CD4-positive, alpha-beta T cell (primary cell): ENCODE measurements around the gene ABLIM2. TPM values are rescaled to one million over a fixed set of nuclear protein-coding genes. Genes with fewer than 3 reads are reported as not detected.

Source experiments
- ATAC-seq: fragments of 200-7000 bp; cut with Tn5 transposase; one replicate; pipeline ENCODE4 v1.10.0; 2022; ENCODE audit warnings: mild to moderate bottlenecking; ENCODE audit not compliant: poor library complexity
- CTCF ChIA-PET: fragments of 350-600 bp; sonication (Branson Sonifier 250); formaldehyde crosslinking; loops from one replicate; lab custom pipeline; 2021; ENCODE audit warnings: antibody characterized with exemption, inconsistent platforms; lab: Charles Lee
- POLR2A ChIA-PET: fragments of 350-600 bp; sonication (Branson Sonifier 250); formaldehyde crosslinking; loops from one replicate; lab custom pipeline; 2021; ENCODE audit warnings: antibody characterized with exemption, inconsistent platforms; lab: Charles Lee
- DNase-seq, 14 experiments: peaks; one replicate each; pipeline ENCODE4 v3.0.0-alpha.2; 2013 to 2020; ENCODE audit warnings: mixed read lengths in 2 of 14
- H3K27ac ChIP-seq, 2 donors: one replicate each; pipeline versions ENCODE4 v1.5.1 to v1.7.0; 2013; ENCODE audit warnings: low read length in 2 of 2, low read depth in 1 of 2, mild to moderate bottlenecking in 1 of 2
- H3K27me3 ChIP-seq, 2 experiments: 1 replicate in 1 of 2; 2 replicates in 1 of 2; pipeline versions ENCODE4 v1.6.1 to v1.7.0; 2013; ENCODE audit warnings: low read length in 2 of 2, control low read depth in 1 of 2, mild to moderate bottlenecking in 1 of 2, moderate library complexity in 1 of 2; ENCODE audit not compliant: insufficient read depth in 2 of 2, control insufficient read depth in 1 of 2
- H3K36me3 ChIP-seq: one replicate; pipeline ENCODE4 v1.6.1; 2013; ENCODE audit warnings: low read length, control low read depth; ENCODE audit not compliant: insufficient read depth
- H3K4me1 ChIP-seq: one replicate; pipeline ENCODE4 v1.6.1; 2013; ENCODE audit warnings: low read length, control low read depth; ENCODE audit not compliant: insufficient read depth
- H3K4me3 ChIP-seq: one replicate; pipeline ENCODE4 v1.5.1; 2013; ENCODE audit warnings: mild to moderate bottlenecking, low read length, moderate library complexity
- H3K9me3 ChIP-seq, 2 experiments: 1 replicate in 1 of 2; 2 replicates in 1 of 2; pipeline versions ENCODE4 v1.6.1 to v1.7.0; 2013; ENCODE audit warnings: low read length in 2 of 2, mild to moderate bottlenecking in 2 of 2, control low read depth in 1 of 2, moderate library complexity in 1 of 2; ENCODE audit not compliant: control insufficient read depth in 1 of 2, insufficient read depth in 1 of 2
- H3K27ac Mint-ChIP-seq: one replicate; pipeline ENCODE4 v1.8.0; 2020; ENCODE audit warnings: mixed read lengths
- H3K27me3 Mint-ChIP-seq: one replicate; pipeline ENCODE4 v1.8.0; 2021; ENCODE audit warnings: mixed read lengths
- H3K36me3 Mint-ChIP-seq: one replicate; pipeline ENCODE4 v1.8.0; 2021; ENCODE audit warnings: low read depth, mixed read lengths
- H3K4me1 Mint-ChIP-seq: one replicate; pipeline ENCODE4 v1.8.0; 2021; ENCODE audit warnings: low read depth, mixed read lengths
- H3K4me3 Mint-ChIP-seq: one replicate; pipeline ENCODE4 v1.8.0; 2020; ENCODE audit warnings: mild to moderate bottlenecking, mixed read lengths
- H3K9me3 Mint-ChIP-seq: one replicate; pipeline ENCODE4 v1.8.0; 2020; ENCODE audit warnings: mixed read lengths
- CTCF ChIP-seq: fragments of 200-600 bp; IDR thresholded peaks from one replicate; pipeline ENCODE4 v1.8.0; 2022; ENCODE audit warnings: antibody characterized with exemption, mild to moderate bottlenecking
- intact Hi-C, 2 experiments: fragments of 100-400 bp; cut with DNase I in 1 of 2; cut with micrococcal nuclease in 1 of 2; formaldehyde crosslinking; loops; one replicate each; pipeline versions ENCODE4 v1.15.1 to v1.9.0; 2023 to 2025; cut with DNase I, micrococcal nuclease
- total RNA-seq, 174 experiments: library from RNA in 2 of 174; stranded (reverse) in 2 of 174; gene quantifications; one replicate each; pipeline ENCODE4 v1.2.3 and lab custom pipeline; 2021 to 2026

ABLIM2 gene
- total RNA-seq, 2 experiments from 2014 or later = 2.5 to 2.7 TPM

DNA sequence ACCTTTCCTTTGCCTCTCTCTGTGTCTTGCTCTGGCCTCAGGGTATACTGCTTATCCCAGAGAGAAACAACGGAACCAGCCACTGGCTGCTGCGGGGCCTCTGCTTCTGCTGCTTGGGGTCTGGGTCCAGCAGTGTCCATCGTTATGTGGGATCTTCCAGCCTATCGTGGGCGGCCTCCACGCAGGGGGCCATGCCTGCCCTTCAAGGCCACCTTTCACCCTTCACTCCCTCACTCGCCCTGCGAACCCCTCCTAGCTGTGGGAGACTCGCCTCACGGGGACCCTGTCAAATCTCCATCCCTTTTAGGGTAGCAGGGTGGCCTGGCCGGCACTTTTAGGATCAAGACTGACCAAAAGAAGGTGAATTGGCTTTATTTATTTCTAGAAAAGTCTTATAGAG is 19.3 kb upstream of the ABLIM2 start:
- no peaks in the 10 kb centered on the region for H3K27me3 ChIP-seq
- CTCF ChIA-PET = no interaction called here
- no peak overlapping the region for H3K4me3 ChIP-seq
- H3K4me1 ChIP-seq = peaks cover 3% of the 10 kb centered on the region
- Mint-ChIP-seq H3K27ac (no peak overlapping the region), H3K9me3 (no peaks in the 10 kb centered on the region), H3K4me1 (no peaks in the 10 kb centered on the region), H3K4me3 (no peak overlapping the region), H3K36me3 (no peaks in the 10 kb centered on the region), H3K27me3 (no peaks in the 10 kb centered on the region)
- POLR2A ChIA-PET = no interaction called here
- ATAC-seq (no peak), DNase-seq (no peak)
- no peaks in the 10 kb centered on the region for H3K9me3 ChIP-seq
- TF ChIP-seq CTCF = no peak
- no peaks in the 10 kb centered on the region for H3K36me3 ChIP-seq
- H3K27ac ChIP-seq = no peak overlapping the region
- intact Hi-C loops = loop anchor here (1.0 to 5.0 kb wide), 6 partner anchors 15 to 419 kb away; no protein-coding TSS in a partner anchor

- POLR2A ChIA-PET = interaction anchor here (0.6 to 1.4 kb wide), 3 partner anchors 22 to 233 kb away, joined by 3 to 8 read pairs (median 3); partner anchors contain the start of gene SH3TC1
- H3K9me3 Mint-ChIP-seq = no peaks in the 10 kb centered on the region
- H3K36me3 Mint-ChIP-seq = no peaks in the 10 kb centered on the region
These were observed 18.9 kb upstream of the ABLIM2 start for GRCh38 chr4:8177552-8177951.

More at GRCh38 chr4:8177552-8177951, 18.9 kb upstream of the ABLIM2 start:
- H3K27ac ChIP-seq = no peak overlapping the region
- peaks cover 3% of the 10 kb centered on the region for H3K4me1 ChIP-seq
- ATAC-seq (no peak), DNase-seq (no peak)
- intact Hi-C loops = loop anchor here (1.0 to 5.0 kb wide), 5 partner anchors 15 to 420 kb away; no protein-coding TSS in a partner anchor
- CTCF ChIA-PET = interaction anchor here (1.1 to 1.3 kb wide), 9 partner anchors 8 to 241 kb away, joined by 3 to 11 read pairs (median 4); partner anchors contain the start of genes ABLIM2 and SH3TC1
- H3K4me3 Mint-ChIP-seq = no peak overlapping the region
- no peaks in the 10 kb centered on the region for H3K27me3 Mint-ChIP-seq
- H3K27me3 ChIP-seq = no peaks in the 10 kb centered on the region
- H3K4me3 ChIP-seq = no peak overlapping the region
- TF ChIP-seq CTCF = no peak
- H3K36me3 ChIP-seq = no peaks in the 10 kb centered on the region
- H3K4me1 Mint-ChIP-seq = no peaks in the 10 kb centered on the region
- no peak overlapping the region for H3K27ac Mint-ChIP-seq
- H3K9me3 ChIP-seq = peaks cover 0 to under 1% of the 10 kb centered on the region in 2 experiments
